ENCODE measurements around the gene LPCAT1. TPM values are rescaled to one million over a fixed set of nuclear protein-coding genes. Genes with fewer than 3 reads are reported as not detected.

The LPCAT1 gene
- total and polyA plus RNA-seq, 2 of the 13 experiments (the other 11 are each of a cell fraction or from before 2014, with no cell fraction given) = 29.8 to 90.6 TPM

GRCh38 chr5:1558944-1559343 is 35.2 kb upstream of the LPCAT1 start:
- ChIA-PET CTCF (ENCODE audit: low intra/inter-chr PET ratio, low total read pairs) (no interaction called here), POLR2A (interaction anchor here (1.6 kb wide), 1 partner anchor 35 kb away, joined by 4 read pairs; the partner anchor contains the start of gene LPCAT1)
- H3K79me2 ChIP-seq (ENCODE audit: insufficient read depth, low read length) = no peaks in the 10 kb centered on the region
- no peak overlapping the region for H3K27ac ChIP-seq (ENCODE audit: extremely low read length, insufficient read depth, low read length)
- no peaks in the 10 kb centered on the region for H3K9me3 ChIP-seq (ENCODE audit: low read length)
- no peak overlapping the region for H3K9ac ChIP-seq (ENCODE audit: insufficient read depth, low read depth, low read length)
- DNase-seq (ENCODE audit: low spot score) (no peak), FAIRE-seq (no peak), ATAC-seq (no peak)
- H3K4me2 ChIP-seq (ENCODE audit: low read depth, low read length) = no peak overlapping the region
- intact Hi-C loops (cut with micrococcal nuclease; ENCODE audit: unreplicated experiment) = no loop called here
- WGBS (ENCODE audit: low lambda C conversion rate) = 82% methylated on average over 6 of the region's 6 CpGs
- H2AFZ ChIP-seq (ENCODE audit: low read length) = no peak overlapping the region
- H3K4me3 ChIP-seq (replicated peaks in 1 of 3; ENCODE audit: insufficient read depth in 1 of 3, low read depth in 2 of 3, low read length in 3 of 3) = no peak overlapping the region
- H3K27me3 ChIP-seq (ENCODE audit: control insufficient read depth in 1 of 2, insufficient read depth in 2 of 2, low read length in 2 of 2) = no peaks in the 10 kb centered on the region
- in situ Hi-C loops (cut with HindIII; ENCODE audit: extremely low pct_ligation_motif_present, low pct_unique_long_range_greater_than_20kb) = no loop called here
- H3K4me1 ChIP-seq (ENCODE audit: insufficient read depth, low read length) = peaks cover 63% of the 10 kb centered on the region
- BruUV-seq (replicated peaks) = no TSS peak
- no peak for TF ChIP-seq KDM6A (CRISPR knock-in tag; IDR thresholded peaks at IDR 0.05; ENCODE audit: low read depth)
- TF ChIP-seq ZZZ3 (CRISPR knock-in tag; IDR thresholded peaks at IDR 0.05; ENCODE audit: borderline replicate concordance) = no peak
- no peak for TF ChIP-seq RORA (CRISPR knock-in tag; IDR thresholded peaks at IDR 0.05)
- no peak for TF ChIP-seq IRX3 (CRISPR knock-in tag; IDR thresholded peaks at IDR 0.05; ENCODE audit: borderline replicate concordance, low read depth)
- TF ChIP-seq ZNF441 (CRISPR knock-in tag; IDR thresholded peaks at IDR 0.05; ENCODE audit: borderline replicate concordance) = no peak
- no peak for TF ChIP-seq AHDC1 (CRISPR knock-in tag; IDR thresholded peaks at IDR 0.05; ENCODE audit: borderline replicate concordance)
- TF ChIP-seq ZNF670 (CRISPR knock-in tag; IDR thresholded peaks at IDR 0.05; ENCODE audit: borderline replicate concordance) = no peak
- TF ChIP-seq ZBTB37 (CRISPR knock-in tag; IDR thresholded peaks at IDR 0.05) = no peak
- no peaks in the 10 kb centered on the region for H3K36me3 ChIP-seq (replicated peaks in 1 of 2; ENCODE audit: control insufficient read depth in 1 of 2, insufficient read depth in 2 of 2, low read length in 2 of 2)
- no peaks in the 10 kb centered on the region for H4K20me1 ChIP-seq (ENCODE audit: insufficient read depth, low read length)

Measured in HepG2 (cell line).